HG02678 (cell line): ENCODE measurements around the gene ITGB5.

Experiments used
- ATAC-seq: cut with Tn5 transposase; IDR thresholded peaks from one replicate; pipeline ENCODE4 v1.9.1; 2021; ENCODE audit warnings: mild to moderate bottlenecking, moderate library complexity; ENCODE audit not compliant: unreplicated experiment

The ITGB5 gene

GRCh38 chr3:124774327-124774718 lies 112.8 kb downstream of the ITGB5 start:
- no peak for ATAC-seq

- no peak for ATAC-seq
Measured at GRCh38 chr3:124773351-124774326, 113.5 kb downstream of the ITGB5 start.

GRCh38 chr3:124772081-124772831 lies 114.9 kb downstream of the ITGB5 start:
- ATAC-seq = no peak

GRCh38 chr3:124771083-124771445 lies 116.1 kb downstream of the ITGB5 start:
- ATAC-seq = no peak

GRCh38 chr3:124770336-124771082 lies 116.7 kb downstream of the ITGB5 start:
- no peak for ATAC-seq

GRCh38 chr3:124769462-124769861 lies 117.7 kb downstream of the ITGB5 start:
- ATAC-seq = no peak

- ATAC-seq = no peak
Measured at GRCh38 chr3:124768812-124769211, 118.4 kb downstream of the ITGB5 start.

DNA sequence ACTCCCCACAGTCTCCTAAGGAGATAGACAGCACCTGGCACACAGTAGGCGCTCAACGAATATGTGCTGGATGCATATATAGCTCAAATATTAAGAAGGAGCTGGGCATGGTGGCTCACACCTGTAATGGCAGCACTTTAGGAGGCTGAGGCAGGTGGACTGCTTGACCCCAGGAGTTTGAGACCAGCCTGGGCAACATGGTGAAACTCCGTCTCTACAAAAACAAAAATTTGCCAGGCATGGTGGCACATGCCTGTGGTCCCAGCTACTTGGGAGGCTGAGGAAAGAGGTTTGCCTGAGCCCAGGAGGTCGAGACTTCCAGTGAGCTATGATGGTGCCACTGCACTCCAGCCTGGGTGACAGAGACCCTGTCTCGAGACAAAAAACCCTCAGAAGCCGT lies 119.5 kb downstream of the ITGB5 start:
- ATAC-seq = no peak

GRCh38 chr3:124767264-124767663 lies 119.9 kb downstream of the ITGB5 start:
- ATAC-seq = no peak

DNA sequence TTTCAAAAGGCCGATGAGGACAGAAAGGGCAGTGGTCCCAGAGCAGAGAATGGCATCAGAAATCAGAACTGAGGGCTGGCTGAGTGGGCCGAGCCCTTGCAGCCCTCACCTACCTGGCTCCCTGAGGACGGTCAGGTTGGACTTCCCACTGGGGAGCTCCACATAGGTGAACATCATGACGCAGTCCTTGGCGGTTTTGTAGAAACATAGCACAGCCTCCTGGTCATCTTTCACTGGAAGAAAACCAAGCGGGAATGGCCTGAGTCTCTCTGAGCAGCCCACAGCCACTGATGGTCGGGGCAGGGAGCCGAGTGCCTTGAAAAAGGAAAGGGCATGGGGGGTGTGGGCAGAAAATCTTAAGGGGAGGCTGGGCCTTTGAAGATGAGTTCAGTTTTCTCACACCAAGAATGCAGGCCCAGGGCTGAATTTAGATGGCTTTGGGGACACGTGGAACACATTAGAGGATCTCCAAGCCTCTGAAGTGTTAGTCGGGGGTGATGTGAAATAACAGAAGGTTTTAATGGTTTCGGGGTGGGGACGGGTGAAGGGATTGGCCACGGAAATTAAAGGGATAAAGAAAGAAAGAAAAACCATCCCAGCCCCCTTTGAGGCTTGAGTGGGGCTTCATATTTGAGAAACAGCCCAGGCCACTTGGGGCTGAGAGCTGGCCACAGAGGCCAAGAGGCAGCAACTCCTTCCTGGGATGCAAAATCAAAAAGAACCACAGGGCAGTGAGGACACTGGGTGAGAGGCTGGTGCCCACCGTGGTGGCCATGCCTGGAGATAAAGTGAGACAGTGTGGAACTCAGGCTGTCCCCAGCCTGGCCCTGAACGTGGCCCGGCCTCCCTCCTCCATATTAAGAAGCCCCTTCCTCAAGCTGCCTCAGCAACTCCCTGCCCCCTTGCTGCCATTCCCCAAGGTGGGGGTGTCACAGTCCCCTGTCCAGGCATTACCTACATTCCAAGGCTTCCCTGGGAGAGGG lies 120.8 kb downstream of the ITGB5 start:
- ATAC-seq = no peak

GRCh38 chr3:124765197-124765840 lies 121.8 kb downstream of the ITGB5 start:
- no peak for ATAC-seq

DNA sequence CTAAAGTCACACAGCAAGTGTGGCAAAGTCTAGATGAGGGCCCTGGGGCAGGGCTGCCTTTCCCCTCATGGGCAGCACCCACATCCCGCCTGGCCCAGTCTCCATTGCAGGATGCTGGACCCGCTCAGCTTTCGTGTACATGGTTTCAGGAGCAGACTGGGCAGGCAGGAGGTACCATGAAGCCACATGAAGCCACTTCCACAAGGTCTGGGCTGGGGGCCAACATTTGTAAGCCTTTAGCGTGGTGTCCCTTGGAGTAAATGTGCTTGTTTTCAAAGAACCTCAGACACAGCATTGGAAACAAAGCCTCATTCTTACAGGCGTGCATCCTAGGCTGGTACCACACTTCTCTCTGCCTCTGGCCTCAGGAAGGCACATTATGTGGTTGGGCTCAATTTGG lies 122.4 kb downstream of the ITGB5 start:
- no peak for ATAC-seq

DNA sequence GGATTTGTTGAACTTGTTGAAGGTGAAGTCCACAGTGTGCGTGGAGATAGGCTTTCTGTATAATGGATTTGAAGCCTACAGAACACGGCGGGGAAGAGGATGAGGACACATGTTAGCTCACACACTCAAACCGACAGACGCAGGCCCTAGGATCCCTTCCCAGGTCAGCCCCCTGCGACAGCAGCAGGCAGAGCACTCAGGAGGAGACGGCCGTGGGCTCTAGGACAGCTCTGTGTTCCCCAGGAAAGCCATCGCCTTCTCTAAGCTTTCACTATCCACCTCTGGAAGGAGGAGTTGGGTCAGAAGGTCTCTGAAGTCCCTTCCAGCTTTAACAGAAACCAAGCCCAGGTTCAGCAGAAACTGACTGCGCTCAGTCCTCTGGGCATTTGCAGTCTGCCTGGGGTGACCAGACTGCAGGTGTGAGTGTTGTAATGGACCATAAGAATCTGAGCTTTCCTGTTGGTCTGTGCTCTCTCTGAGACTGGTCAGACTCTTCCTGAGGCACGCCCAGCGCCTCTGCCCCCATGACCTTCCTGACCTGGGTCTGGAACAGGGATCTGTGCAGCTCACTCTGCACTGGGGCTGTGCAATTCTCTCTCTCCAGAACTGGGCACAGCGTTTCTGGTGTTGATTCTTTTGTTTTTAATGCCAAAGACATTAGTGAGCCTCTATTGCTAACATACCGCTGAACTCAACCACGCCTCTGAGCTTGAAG lies 123.4 kb downstream of the ITGB5 start:
- ATAC-seq = no peak

DNA sequence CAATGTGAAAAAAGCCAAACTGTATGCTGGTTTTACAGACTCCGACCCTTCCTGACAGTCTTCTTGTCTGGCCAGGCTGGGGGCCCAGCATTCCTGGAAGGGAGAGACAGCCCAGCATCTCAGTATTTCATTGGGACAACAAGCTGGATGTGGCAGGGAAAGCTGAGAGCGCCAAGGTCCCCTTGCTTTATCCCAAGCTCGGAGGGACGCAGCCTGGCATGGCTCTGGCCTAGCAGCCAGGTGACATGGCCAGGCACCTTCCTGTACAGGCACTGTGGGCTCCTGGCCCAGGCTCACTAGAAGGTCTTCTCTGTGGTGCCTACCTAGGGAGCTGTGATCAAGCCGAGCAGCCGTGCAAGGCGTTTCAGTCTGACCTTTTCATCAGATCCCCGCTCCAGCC lies 124.0 kb downstream of the ITGB5 start:
- ATAC-seq = no peak

- ATAC-seq = no peak
Measured at GRCh38 chr3:124762661-124763011, 124.5 kb downstream of the ITGB5 start.

GRCh38 chr3:124761935-124762660 lies 125.1 kb downstream of the ITGB5 start:
- no peak for ATAC-seq

DNA sequence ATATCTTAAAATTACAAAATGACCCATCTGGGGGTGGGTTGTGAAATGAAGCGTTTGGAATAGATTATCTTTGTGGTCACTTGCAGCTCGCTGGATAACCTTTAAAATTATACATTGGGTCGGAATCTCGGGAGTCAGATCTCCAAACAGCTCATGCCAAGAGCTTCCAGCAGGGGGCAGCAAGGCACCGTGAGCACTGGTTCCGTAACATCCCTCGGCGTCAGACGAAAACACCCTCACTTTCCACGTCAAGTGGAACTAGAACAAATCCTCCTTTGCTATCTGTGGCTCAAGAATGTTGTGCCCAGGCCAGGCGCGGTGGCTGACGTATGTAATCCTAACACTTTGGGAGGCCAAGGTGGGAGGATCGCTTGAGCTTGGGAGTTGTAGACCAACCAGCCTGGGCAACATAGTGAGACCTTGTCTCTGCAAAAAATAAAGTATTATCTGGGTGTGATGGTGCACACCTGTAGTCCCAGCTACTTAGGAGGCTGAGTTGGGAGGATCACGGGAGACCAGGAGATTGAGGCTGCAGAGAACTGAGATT lies 125.8 kb downstream of the ITGB5 start:
- no peak for ATAC-seq

GRCh38 chr3:124760601-124761000 lies 126.6 kb downstream of the ITGB5 start:
- no peak for ATAC-seq
